OCI-LY7 (cell line): ENCODE results near the gene INTS7. TPM values are rescaled to one million over a fixed set of nuclear protein-coding genes. Genes with fewer than 3 reads are reported as not detected.

ENCODE experiments used
- BruUV-seq: library from RNA; stranded (reverse); fragments of 400-500 nt; replicated peaks from 2 replicates; lab custom pipeline; 2021; lab: Mats Ljungman, UMichigan
- CTCF ChIA-PET: fragments of 300-600 bp; sonication (Branson Sonifier 250); formaldehyde crosslinking; loops from one replicate; lab custom pipeline; 2022; ENCODE audit warnings: antibody characterized with exemption; ENCODE audit not compliant: unreplicated experiment; lab: Charles Lee
- POLR2A ChIA-PET: fragments of 300-600 bp; sonication (Branson Sonifier 250); formaldehyde crosslinking; loops from one replicate; lab custom pipeline; 2022; ENCODE audit warnings: antibody characterized with exemption; lab: Charles Lee
- DNase-seq: peaks from one replicate; pipeline ENCODE4 v3.0.0-alpha.2; 2015; ENCODE audit warnings: low spot score
- H2AFZ ChIP-seq: fragments of 200-600 bp; sonication (generic), shearing (Covaris generic); 2 replicates; pipeline ENCODE4 v1.6.1; 2014; ENCODE audit warnings: mild to moderate bottlenecking, antibody characterized with exemption, low read length, moderate library complexity
- H3K27ac ChIP-seq: fragments of 200-600 bp; sonication (generic); 2 replicates; pipeline ENCODE4 v1.5.1; 2014; ENCODE audit warnings: mixed run types, low read depth, mild to moderate bottlenecking, moderate library complexity, low read length, inconsistent platforms; ENCODE audit not compliant: poor library complexity, severe bottlenecking
- H3K36me3 ChIP-seq: fragments of 200-600 bp; sonication (generic); 2 replicates; pipeline ENCODE4 v1.6.1; 2014; ENCODE audit warnings: mild to moderate bottlenecking, antibody characterized with exemption, low read length, moderate library complexity, mixed read lengths; ENCODE audit not compliant: insufficient read depth
- H3K4me1 ChIP-seq: fragments of 200-600 bp; sonication (generic); 2 replicates; pipeline ENCODE4 v1.5.1; 2014; ENCODE audit warnings: mild to moderate bottlenecking, low read length; ENCODE audit not compliant: insufficient read depth, poor library complexity, severe bottlenecking
- H3K4me2 ChIP-seq: fragments of 200-600 bp; sonication (generic); 2 replicates; pipeline ENCODE4 v1.6.1; 2014; ENCODE audit warnings: mild to moderate bottlenecking, low read length
- H3K4me3 ChIP-seq: fragments of 200-600 bp; sonication (generic); 2 replicates; pipeline ENCODE4 v1.5.1; 2014; ENCODE audit warnings: mild to moderate bottlenecking, low read depth, low read length; ENCODE audit not compliant: poor library complexity, severe bottlenecking
- H3K79me2 ChIP-seq: fragments of 200-600 bp; sonication (generic); 2 replicates; pipeline ENCODE4 v1.6.1; 2016; ENCODE audit warnings: low read depth, mild to moderate bottlenecking, low read length, moderate library complexity, mixed read lengths; ENCODE audit not compliant: insufficient read depth
- H3K9me2 ChIP-seq: fragments of 200-600 bp; sonication (generic); 2 replicates; pipeline ENCODE4 v1.6.1; 2016; ENCODE audit warnings: mild to moderate bottlenecking, low read length, mixed read lengths; ENCODE audit not compliant: insufficient read depth
- H3K9me3 ChIP-seq: fragments of 200-600 bp; sonication (generic); 2 replicates; pipeline ENCODE4 v1.6.1; 2014; ENCODE audit warnings: mild to moderate bottlenecking, mixed run types, low read length, mixed read lengths
- H4K20me1 ChIP-seq: fragments of 200-600 bp; sonication (generic); 2 replicates; pipeline ENCODE4 v1.6.1; 2014; ENCODE audit warnings: mild to moderate bottlenecking, antibody characterized with exemption, low read length, moderate library complexity, mixed read lengths; ENCODE audit not compliant: insufficient read depth
- EZH2phosphoT487 ChIP-seq: fragments of 200-600 bp; sonication (generic); IDR thresholded peaks from 2 replicates; pipeline ENCODE4 v1.6.1; 2018; ENCODE audit warnings: low read depth, borderline replicate concordance, mild to moderate bottlenecking, mixed run types, antibody characterized with exemption, low read length, moderate library complexity, mixed read lengths
- intact Hi-C: fragments of 100-400 bp; cut with micrococcal nuclease; formaldehyde crosslinking; loops from one replicate; pipeline ENCODE4 v1.10.0; 2022; ENCODE audit not compliant: unreplicated experiment
- total RNA-seq, 2 experiments: library from RNA; depleted of rRNA in 1 of 2; stranded (reverse); fragments of >200 nt in 1 of 2; shearing (Covaris generic) in 1 of 2; gene quantifications; 2 replicates each; pipeline ENCODE4 v1.2.3, GENCODE V29; 2014 to 2022
- TF ChIP-seq, protein P1 (sequence below): fragments of 200-600 bp; sonication (generic); conservative IDR thresholded peaks from 2 replicates; pipeline ENCODE4 v1.5.1; 2014; ENCODE audit warnings: mild to moderate bottlenecking, antibody characterized with exemption, low read length, moderate library complexity, mixed read lengths

Gene INTS7
- total RNA-seq, 2 experiments from 2014 or later = 17.8 to 25.8 TPM

DNA sequence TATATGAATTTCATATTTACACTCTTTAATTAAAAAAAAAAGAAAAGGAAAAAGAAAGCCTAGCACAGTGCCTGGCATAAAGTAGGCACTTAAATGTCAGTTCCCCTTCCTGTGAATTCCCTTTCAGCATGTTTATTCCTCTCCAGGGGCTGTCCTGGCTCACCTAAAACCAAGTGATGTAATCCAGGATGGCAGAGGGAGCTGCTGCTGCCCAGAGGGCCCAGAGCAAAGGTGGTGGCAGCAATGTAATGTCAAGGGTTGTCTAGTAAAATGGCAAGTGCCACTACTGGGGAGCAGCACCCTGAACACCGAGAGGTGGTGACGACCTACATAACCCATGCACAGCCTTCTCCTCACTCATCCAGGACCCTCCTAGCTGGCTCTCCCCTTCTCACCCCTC is 126.4 kb downstream of the INTS7 start:
- Histone ChIP-seq H3K9me2 (no peaks in the 10 kb centered on the region), H3K27ac (no peak overlapping the region), H3K9me3 (no peaks in the 10 kb centered on the region), H3K4me1 (no peaks in the 10 kb centered on the region), H3K79me2 (no peaks in the 10 kb centered on the region), H4K20me1 (no peaks in the 10 kb centered on the region), H3K4me2 (no peak overlapping the region), H3K4me3 (no peak overlapping the region), H2AFZ (no peak overlapping the region), H3K36me3 (no peaks in the 10 kb centered on the region)
- intact Hi-C loops = no loop called here
- CTCF ChIA-PET = no interaction called here
- DNase-seq = no peak
- TF ChIP-seq, protein P1, sequence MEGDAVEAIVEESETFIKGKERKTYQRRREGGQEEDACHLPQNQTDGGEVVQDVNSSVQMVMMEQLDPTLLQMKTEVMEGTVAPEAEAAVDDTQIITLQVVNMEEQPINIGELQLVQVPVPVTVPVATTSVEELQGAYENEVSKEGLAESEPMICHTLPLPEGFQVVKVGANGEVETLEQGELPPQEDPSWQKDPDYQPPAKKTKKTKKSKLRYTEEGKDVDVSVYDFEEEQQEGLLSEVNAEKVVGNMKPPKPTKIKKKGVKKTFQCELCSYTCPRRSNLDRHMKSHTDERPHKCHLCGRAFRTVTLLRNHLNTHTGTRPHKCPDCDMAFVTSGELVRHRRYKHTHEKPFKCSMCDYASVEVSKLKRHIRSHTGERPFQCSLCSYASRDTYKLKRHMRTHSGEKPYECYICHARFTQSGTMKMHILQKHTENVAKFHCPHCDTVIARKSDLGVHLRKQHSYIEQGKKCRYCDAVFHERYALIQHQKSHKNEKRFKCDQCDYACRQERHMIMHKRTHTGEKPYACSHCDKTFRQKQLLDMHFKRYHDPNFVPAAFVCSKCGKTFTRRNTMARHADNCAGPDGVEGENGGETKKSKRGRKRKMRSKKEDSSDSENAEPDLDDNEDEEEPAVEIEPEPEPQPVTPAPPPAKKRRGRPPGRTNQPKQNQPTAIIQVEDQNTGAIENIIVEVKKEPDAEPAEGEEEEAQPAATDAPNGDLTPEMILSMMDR = no peak
- TF ChIP-seq EZH2phosphoT487 = no peak
- POLR2A ChIA-PET = no interaction called here
- no TSS peak for BruUV-seq

DNA sequence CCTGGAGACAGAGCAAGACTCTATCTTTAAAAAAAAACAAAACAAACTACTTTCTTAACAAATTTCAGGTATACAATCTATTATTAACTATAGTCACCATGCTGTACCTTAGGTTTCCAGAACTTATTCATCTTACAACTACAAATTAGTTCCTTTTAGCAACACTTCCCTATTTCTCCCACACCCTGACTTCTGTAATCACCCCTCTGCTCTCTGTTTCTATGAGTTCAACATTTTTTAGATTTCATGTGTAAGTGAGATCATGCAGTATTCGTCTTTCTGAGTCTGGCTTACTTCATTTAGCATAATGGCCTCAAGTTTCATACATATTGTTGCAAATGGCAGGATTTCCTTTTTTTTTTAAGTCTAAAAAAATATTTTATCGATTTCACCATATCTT is 126.9 kb downstream of the INTS7 start:
- no peak for DNase-seq
- intact Hi-C loops = no loop called here
- BruUV-seq = no TSS peak
- no peaks in the 10 kb centered on the region for H3K36me3 ChIP-seq
- H3K4me1 ChIP-seq = no peaks in the 10 kb centered on the region
- no peaks in the 10 kb centered on the region for H3K9me2 ChIP-seq
- ChIA-PET CTCF (no interaction called here), POLR2A (no interaction called here)
- TF ChIP-seq, protein P1 = no peak
- TF ChIP-seq EZH2phosphoT487 = no peak
- no peak overlapping the region for H3K4me2 ChIP-seq
- no peaks in the 10 kb centered on the region for H3K9me3 ChIP-seq
- H3K27ac ChIP-seq = no peak overlapping the region
- no peaks in the 10 kb centered on the region for H3K79me2 ChIP-seq
- H3K4me3 ChIP-seq = no peak overlapping the region
- H4K20me1 ChIP-seq = no peaks in the 10 kb centered on the region
- H2AFZ ChIP-seq = no peak overlapping the region

DNA sequence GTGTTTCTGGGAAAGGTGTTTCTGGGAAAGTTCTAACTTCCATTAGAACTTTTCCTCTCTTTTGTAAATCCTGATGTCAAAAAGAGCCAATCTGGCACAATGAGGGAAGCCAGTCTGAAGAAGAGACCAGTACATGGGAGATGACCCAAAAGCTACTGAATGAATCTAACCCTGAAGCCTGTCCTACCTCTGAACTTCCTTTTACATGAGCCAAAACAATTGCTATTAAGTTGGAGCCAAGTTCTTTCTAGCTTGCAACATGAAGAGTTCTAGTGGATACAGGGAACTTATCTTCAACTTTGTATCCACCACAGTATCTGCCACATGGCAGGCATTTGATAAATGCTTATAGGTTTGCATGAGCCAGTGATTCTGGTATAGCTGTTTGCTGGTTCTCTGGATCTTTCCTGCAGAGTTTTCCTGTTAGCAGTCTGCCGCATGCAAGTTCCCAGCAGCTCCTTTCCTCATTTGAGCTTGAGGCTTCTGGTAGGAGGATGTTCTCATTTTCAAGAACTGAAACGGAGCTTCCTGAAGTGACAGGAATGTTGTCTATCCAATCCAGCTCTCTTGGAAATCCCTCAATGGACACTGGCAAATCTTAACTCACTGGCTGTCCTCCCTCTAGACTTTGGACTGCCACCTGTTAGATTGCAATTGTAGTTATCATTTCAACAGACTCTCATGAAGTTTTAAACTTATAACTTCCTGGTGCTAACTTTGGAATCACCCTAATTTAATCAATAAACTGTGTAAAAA is 131.7 kb downstream of the INTS7 start:
- ChIA-PET POLR2A (no interaction called here), CTCF (no interaction called here)
- TF ChIP-seq EZH2phosphoT487 = no peak
- TF ChIP-seq, protein P1 = no peak
- Histone ChIP-seq H3K9me2 (no peaks in the 10 kb centered on the region), H3K79me2 (no peaks in the 10 kb centered on the region), H2AFZ (no peak overlapping the region), H3K9me3 (no peaks in the 10 kb centered on the region), H3K4me1 (no peaks in the 10 kb centered on the region), H3K4me2 (no peak overlapping the region), H3K4me3 (no peak overlapping the region), H3K36me3 (no peaks in the 10 kb centered on the region), H3K27ac (no peak overlapping the region), H4K20me1 (no peaks in the 10 kb centered on the region)
- BruUV-seq = no TSS peak
- DNase-seq = no peak
- intact Hi-C loops = no loop called here
